H1 (cell line): ENCODE measurements around the gene DISP1. TPM values are rescaled to one million over a fixed set of nuclear protein-coding genes. Genes with fewer than 3 reads are reported as not detected.

Experiments
- CTCF ChIA-PET: fragments of 300-600 bp; sonication (Branson Sonifier 250); formaldehyde crosslinking; loops from one replicate; lab custom pipeline; 2021; ENCODE audit not compliant: partially characterized antibody; lab: Charles Lee
- POLR2A ChIA-PET: fragments of 300-600 bp; sonication (Branson Sonifier 250); formaldehyde crosslinking; loops from one replicate; lab custom pipeline; 2021; ENCODE audit warnings: inconsistent platforms; ENCODE audit not compliant: partially characterized antibody; lab: Charles Lee
- DNase-seq, 2 experiments: peaks; one replicate each; pipeline versions ENCODE4 v3.0.0 to v3.0.0-alpha.2; 2010 to 2022; ENCODE audit warnings: low spot score in 2 of 2, low read depth in 1 of 2, mixed read lengths in 1 of 2
- FAIRE-seq: peaks from 2 replicates; lab custom pipeline; 2011; peaks lifted over from hg19 to GRCh38; lab: Jason Lieb, UNC
- H2AFZ ChIP-seq: 2 replicates; pipeline ENCODE4 v1.8.1; 2012; ENCODE audit warnings: low read length, inconsistent platforms
- H2AK5ac ChIP-seq: 2 replicates; pipeline ENCODE4 v1.6.1; 2013; ENCODE audit warnings: low read depth, low read length
- H2BK120ac ChIP-seq: replicated peaks from 2 replicates; pipeline ENCODE3; 2013; ENCODE audit warnings: low read depth, low read length, inconsistent platforms
- H2BK12ac ChIP-seq: 2 replicates; pipeline ENCODE4 v1.6.1; 2013; ENCODE audit warnings: low read depth, low read length
- H2BK15ac ChIP-seq: 2 replicates; pipeline ENCODE4 v1.6.1; 2013; ENCODE audit warnings: low read length
- H2BK20ac ChIP-seq: 2 replicates; pipeline ENCODE4 v1.6.1; 2013; ENCODE audit warnings: low read length
- H2BK5ac ChIP-seq: 2 replicates; pipeline ENCODE4 v1.6.1; 2013; ENCODE audit warnings: low read depth, low read length
- H3K14ac ChIP-seq: 2 replicates; pipeline ENCODE4 v1.6.1; 2013; ENCODE audit warnings: inconsistent platforms; ENCODE audit not compliant: insufficient read length
- H3K18ac ChIP-seq: 2 replicates; pipeline ENCODE4 v1.6.1; 2013; ENCODE audit warnings: low read length; ENCODE audit errors: extremely low read depth
- H3K23ac ChIP-seq: 2 replicates; pipeline ENCODE4 v1.6.1; 2013; ENCODE audit warnings: inconsistent platforms; ENCODE audit not compliant: insufficient read length
- H3K23me2 ChIP-seq: 2 replicates; pipeline ENCODE4 v1.6.1; 2013; ENCODE audit warnings: low read depth, low read length
- H3K27ac ChIP-seq: 2 replicates; pipeline ENCODE4 v1.6.1; 2011; ENCODE audit warnings: low read depth, low read length, inconsistent platforms
- H3K27me3 ChIP-seq, 4 experiments: replicated peaks in 1 of 4; 1 replicate in 1 of 4; 2 replicates in 3 of 4; pipeline versions ENCODE4 v1.6.1 to v1.8.1; 2011 to 2013; ENCODE audit warnings: low read length in 3 of 4, mild to moderate bottlenecking in 3 of 4, inconsistent platforms in 2 of 4, mixed read lengths in 2 of 4, moderate library complexity in 1 of 4; ENCODE audit not compliant: control insufficient read depth in 3 of 4, insufficient read depth in 3 of 4; ENCODE audit errors: extremely low read depth in 1 of 4
- H3K36me3 ChIP-seq, 4 experiments: 2 replicates each; pipeline versions ENCODE4 v1.6.1 to v1.8.1; 2011 to 2013; ENCODE audit warnings: mild to moderate bottlenecking in 4 of 4, low read length in 3 of 4, moderate library complexity in 2 of 4, control low read depth in 1 of 4, inconsistent platforms in 1 of 4; ENCODE audit not compliant: insufficient read depth in 4 of 4, control insufficient read depth in 2 of 4
- H3K4ac ChIP-seq: replicated peaks from 2 replicates; pipeline ENCODE3; 2013; ENCODE audit warnings: low read length, low read depth, mixed read lengths, inconsistent platforms; ENCODE audit not compliant: insufficient read length
- H3K4me1 ChIP-seq, 4 experiments: replicated peaks in 1 of 4; 1 replicate in 1 of 4; 2 replicates in 3 of 4; pipeline versions ENCODE4 v1.6.1 to v1.8.1; 2011 to 2013; ENCODE audit warnings: low read length in 3 of 4, inconsistent platforms in 2 of 4, mixed read lengths in 1 of 4; ENCODE audit not compliant: insufficient read depth in 4 of 4, control insufficient read depth in 3 of 4
- H3K4me2 ChIP-seq, 2 experiments: 2 replicates each; pipeline versions ENCODE4 v1.6.1 to v1.8.1; 2011 to 2013; ENCODE audit warnings: low read depth in 2 of 2, low read length in 2 of 2, control low read depth in 1 of 2, inconsistent platforms in 1 of 2, mild to moderate bottlenecking in 1 of 2; ENCODE audit not compliant: insufficient read depth in 1 of 2
- H3K4me3 ChIP-seq, 4 experiments: fragments of 200-600, 300-600 bp in 1 of 4; sonication (generic), shearing (Covaris generic), sonication (Bioruptor Twin) in 1 of 4; 2 replicates each; pipeline versions ENCODE4 v1.5.1 to v1.8.1; 2011 to 2016; ENCODE audit warnings: low read length in 4 of 4, low read depth in 3 of 4, control low read depth in 2 of 4, inconsistent platforms in 2 of 4, mild to moderate bottlenecking in 2 of 4, mixed read lengths in 1 of 4, moderate library complexity in 1 of 4; ENCODE audit not compliant: insufficient read depth in 2 of 4; ENCODE audit errors: extremely low read depth in 1 of 4
- H3K56ac ChIP-seq: replicated peaks from 2 replicates; pipeline ENCODE3; 2013; ENCODE audit warnings: low read depth, mild to moderate bottlenecking, mixed read lengths, low read length, inconsistent platforms; ENCODE audit not compliant: insufficient read length
- H3K79me1 ChIP-seq: 2 replicates; pipeline ENCODE4 v1.6.1; 2013; ENCODE audit warnings: low read depth, low read length, control low read depth
- H3K79me2 ChIP-seq, 2 experiments: 2 replicates each; pipeline versions ENCODE4 v1.6.1 to v1.8.1; 2012 to 2013; ENCODE audit warnings: low read length in 2 of 2, mild to moderate bottlenecking in 2 of 2, inconsistent platforms in 1 of 2; ENCODE audit not compliant: insufficient read depth in 2 of 2, control insufficient read depth in 1 of 2
- H3K9ac ChIP-seq, 4 experiments: replicated peaks in 1 of 4; 1 replicate in 1 of 4; 2 replicates in 3 of 4; pipeline versions ENCODE4 v1.6.1 to v1.8.1; 2011 to 2013; ENCODE audit warnings: low read depth in 3 of 4, low read length in 3 of 4, control low read depth in 2 of 4, mild to moderate bottlenecking in 2 of 4, moderate library complexity in 2 of 4, inconsistent platforms in 1 of 4; ENCODE audit errors: extremely low read depth in 1 of 4
- H3K9me3 ChIP-seq, 2 experiments: 2 replicates each; pipeline versions ENCODE4 v1.6.1 to v1.8.1; 2012 to 2013; ENCODE audit warnings: mild to moderate bottlenecking in 2 of 2, moderate library complexity in 2 of 2, control low read depth in 1 of 2, inconsistent platforms in 1 of 2, low read depth in 1 of 2, low read length in 1 of 2, mixed read lengths in 1 of 2; ENCODE audit not compliant: insufficient read depth in 2 of 2
- H4K20me1 ChIP-seq, 2 experiments: replicated peaks in 1 of 2; 2 replicates each; pipeline versions ENCODE3 to v1.8.1; 2011 to 2013; ENCODE audit warnings: inconsistent platforms in 2 of 2, low read length in 2 of 2, mild to moderate bottlenecking in 1 of 2; ENCODE audit not compliant: insufficient read depth in 2 of 2, control insufficient read depth in 1 of 2
- H4K5ac ChIP-seq: 2 replicates; pipeline ENCODE4 v1.6.1; 2013; ENCODE audit warnings: low read length, low read depth, mixed read lengths, inconsistent platforms; ENCODE audit not compliant: insufficient read length
- H4K8ac ChIP-seq: 2 replicates; pipeline ENCODE4 v1.8.0; 2013; ENCODE audit warnings: mild to moderate bottlenecking, moderate library complexity, low read length, inconsistent platforms; ENCODE audit not compliant: insufficient read depth; ENCODE audit errors: extremely low read depth
- H4K91ac ChIP-seq: replicated peaks from 2 replicates; pipeline ENCODE3; 2013; ENCODE audit warnings: low read length, mixed read lengths, inconsistent platforms; ENCODE audit not compliant: insufficient read length
- ASH2L ChIP-seq: fragments of 200-600, 300-600 bp; sonication (generic); IDR thresholded peaks from one replicate; pipeline ENCODE4 v1.7.1; 2017; ENCODE audit warnings: low read length
- EZH2 ChIP-seq: fragments of 200-600 bp; sonication (generic); IDR thresholded peaks from 2 replicates; pipeline ENCODE4 v1.7.1; 2012; ENCODE audit warnings: low read depth, mild to moderate bottlenecking, moderate library complexity, low read length, inconsistent platforms; ENCODE audit not compliant: severe bottlenecking
- PHF8 ChIP-seq: fragments of 200-600 bp; sonication (generic); conservative IDR thresholded peaks from 2 replicates; pipeline ENCODE4 v1.7.1; 2012; ENCODE audit warnings: low read depth, mild to moderate bottlenecking, inconsistent platforms, low read length, moderate library complexity
- USF2 ChIP-seq: IDR thresholded peaks from 2 replicates; pipeline ENCODE4 v1.6.1; 2011; ENCODE audit warnings: low read length, improper control_type of control experiment
- polyA plus RNA-seq, 7 experiments: library from polyadenylated mRNA; depleted of rRNA in 3 of 7; stranded (reverse) in 5 of 7; unstranded in 2 of 7; fragments of >200 nt in 5 of 7; fragments of 200-250 nt in 2 of 7; gene quantifications; 1 replicate in 5 of 7; 2 replicates in 1 of 7; 4 replicates in 1 of 7; pipeline versions ENCODE4 v1.2.1 to v1.2.3, GENCODE V29; 2011 to 2013; ENCODE audit warnings: missing spikeins in 2 of 7, mixed read lengths in 2 of 7
- total RNA-seq: library from RNA; stranded (reverse); fragmentation: NEBNext Ultra II Directional; extraction: Animal tissue kit (Norgen Biotek cat#: 25700); gene quantifications from 2 replicates; pipeline ENCODE4 v1.2.1, GENCODE V29; 2021

Gene DISP1
- total and polyA plus RNA-seq, 2 of the 8 experiments (the other 6 are each of a cell fraction or from before 2014, with no cell fraction given) = 4.1 to 6.1 TPM

DNA sequence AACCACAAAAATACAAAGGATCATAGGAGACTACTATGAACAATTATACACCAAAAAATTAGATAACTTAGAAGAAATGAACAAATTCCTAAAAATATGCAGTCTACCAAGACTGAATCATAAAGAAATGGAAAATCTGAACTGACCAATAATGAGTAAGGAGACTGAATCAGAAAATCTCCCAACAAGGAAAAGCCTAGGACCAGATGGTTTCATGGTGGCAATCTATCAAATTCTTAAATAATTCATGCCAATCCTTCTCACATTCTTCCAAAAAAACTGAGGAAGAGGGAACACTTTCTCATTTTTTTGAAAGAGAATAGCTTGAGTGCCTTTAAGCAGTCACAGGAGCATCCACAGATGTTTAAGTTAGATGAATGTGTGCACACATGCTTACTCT is 31.8 kb upstream of the DISP1 start:
- no peak overlapping the region for H3K18ac ChIP-seq
- H4K20me1 ChIP-seq = no peaks in the 10 kb centered on the region
- no peaks in the 10 kb centered on the region for H3K4me1 ChIP-seq
- CTCF ChIA-PET = interaction anchor here (1.2 to 1.9 kb wide), 3 partner anchors 10 to 351 kb away, joined by 3 to 6 read pairs (median 4); no protein-coding TSS in a partner anchor
- H3K23ac ChIP-seq = no peak overlapping the region
- H2AFZ ChIP-seq = no peak overlapping the region
- no peak overlapping the region for H2AK5ac ChIP-seq
- no peaks in the 10 kb centered on the region for H3K9me3 ChIP-seq
- POLR2A ChIA-PET = no interaction called here
- H3K9ac ChIP-seq = no peak overlapping the region
- no peaks in the 10 kb centered on the region for H3K79me1 ChIP-seq
- no peaks in the 10 kb centered on the region for H3K23me2 ChIP-seq
- no peak overlapping the region for H2BK5ac ChIP-seq
- H3K4me2 ChIP-seq = no peak overlapping the region
- no peak overlapping the region for H2BK15ac ChIP-seq
- H3K36me3 ChIP-seq = no peaks in the 10 kb centered on the region
- H3K56ac ChIP-seq = no peak overlapping the region
- H3K4me3 ChIP-seq = no peak overlapping the region
- H3K27ac ChIP-seq = no peak overlapping the region
- H2BK12ac ChIP-seq = no peak overlapping the region
- no peak overlapping the region for H3K14ac ChIP-seq
- no peak overlapping the region for H2BK120ac ChIP-seq
- no peak overlapping the region for H4K8ac ChIP-seq
- FAIRE-seq (no peak), DNase-seq (no peak)
- no peak overlapping the region for H3K4ac ChIP-seq
- H3K27me3 ChIP-seq = peaks cover 0 to 1% (median 0%) of the 10 kb centered on the region in 4 experiments; a peak in 1 of 7 replicates
- no peak overlapping the region for H4K5ac ChIP-seq
- H3K79me2 ChIP-seq = no peaks in the 10 kb centered on the region
- TF ChIP-seq ASH2L = no peak
- TF ChIP-seq PHF8 = no peak
- no peak for TF ChIP-seq USF2
- no peak for TF ChIP-seq EZH2
- no peak overlapping the region for H4K91ac ChIP-seq
- H2BK20ac ChIP-seq = no peak overlapping the region
